GM21515 (cell line): Measurements from ENCODE around the gene GPR25.
A peak's percentile ranks its signal among the peaks of the same experiment; 100 is the strongest.

Experiments used
- ATAC-seq: cut with Tn5 transposase; IDR thresholded peaks from one replicate; pipeline ENCODE4 v1.9.1; 2021; ENCODE audit not compliant: unreplicated experiment

The GPR25 gene

DNA sequence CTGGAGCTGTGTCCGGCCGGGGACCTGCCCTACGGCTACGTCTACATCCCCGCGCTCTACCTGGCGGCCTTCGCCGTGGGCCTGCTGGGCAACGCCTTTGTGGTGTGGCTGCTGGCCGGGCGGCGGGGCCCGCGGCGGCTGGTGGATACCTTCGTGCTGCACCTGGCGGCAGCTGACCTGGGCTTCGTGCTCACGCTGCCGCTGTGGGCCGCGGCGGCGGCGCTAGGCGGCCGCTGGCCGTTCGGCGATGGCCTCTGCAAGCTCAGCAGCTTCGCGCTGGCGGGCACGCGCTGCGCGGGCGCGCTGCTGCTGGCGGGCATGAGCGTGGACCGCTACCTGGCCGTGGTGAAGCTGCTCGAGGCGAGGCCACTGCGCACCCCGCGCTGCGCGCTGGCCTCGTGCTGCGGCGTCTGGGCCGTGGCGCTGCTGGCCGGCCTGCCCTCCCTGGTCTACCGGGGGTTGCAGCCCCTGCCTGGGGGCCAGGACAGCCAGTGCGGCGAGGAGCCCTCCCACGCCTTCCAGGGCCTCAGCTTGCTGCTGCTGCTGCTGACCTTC is 412 bp downstream of the GPR25 start:
- no peak for ATAC-seq

DNA sequence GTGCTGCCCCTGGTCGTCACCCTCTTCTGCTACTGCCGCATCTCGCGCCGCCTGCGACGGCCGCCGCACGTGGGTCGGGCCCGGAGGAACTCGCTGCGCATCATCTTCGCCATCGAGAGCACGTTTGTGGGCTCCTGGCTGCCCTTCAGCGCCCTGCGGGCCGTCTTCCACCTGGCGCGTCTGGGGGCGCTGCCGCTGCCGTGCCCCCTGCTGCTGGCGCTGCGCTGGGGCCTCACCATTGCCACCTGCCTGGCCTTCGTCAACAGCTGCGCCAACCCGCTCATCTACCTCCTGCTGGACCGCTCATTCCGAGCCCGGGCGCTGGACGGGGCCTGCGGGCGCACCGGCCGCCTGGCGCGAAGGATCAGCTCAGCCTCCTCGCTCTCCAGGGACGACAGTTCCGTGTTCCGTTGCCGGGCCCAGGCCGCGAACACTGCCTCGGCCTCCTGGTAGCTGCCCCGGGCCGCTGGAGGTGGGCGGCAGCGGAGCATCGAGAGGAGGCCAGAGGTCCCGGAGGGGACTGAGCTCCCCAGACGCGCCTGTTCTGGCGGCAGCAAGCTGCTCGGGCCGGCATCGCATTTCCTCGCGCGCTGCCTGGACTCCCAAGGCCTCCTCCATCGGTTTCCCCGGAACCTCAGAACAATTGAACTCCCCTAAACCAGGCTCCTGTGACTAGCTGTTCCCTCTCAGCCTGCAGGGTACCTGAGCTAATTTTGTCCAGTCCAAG is 1.1 kb downstream of the GPR25 start:
- no peak for ATAC-seq

- no peak for ATAC-seq
Observed at GRCh38 chr1:200874694-200875093, 1.9 kb downstream of the GPR25 start.

DNA sequence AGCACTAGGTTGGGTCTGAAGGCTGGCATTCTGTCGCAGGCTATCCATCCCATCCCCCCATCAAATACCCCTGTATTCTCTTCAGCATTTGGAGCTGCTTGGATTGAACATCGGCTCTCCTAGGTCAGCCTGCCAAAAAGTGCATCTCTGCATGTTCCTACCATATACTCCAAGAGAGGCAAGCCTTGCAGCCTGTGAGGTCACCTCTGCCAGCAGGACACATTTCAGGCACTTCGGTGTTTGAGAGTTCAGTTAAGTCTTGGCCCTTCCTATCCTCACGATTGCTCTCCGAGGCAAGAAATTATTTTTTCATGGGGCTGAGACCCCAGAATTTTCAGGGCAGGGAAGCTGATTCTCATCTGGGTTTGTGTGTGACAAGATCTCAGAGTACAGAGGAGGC is 2.6 kb downstream of the GPR25 start:
- no peak for ATAC-seq

GRCh38 chr1:200877010-200877409 is 4.2 kb downstream of the GPR25 start:
- ATAC-seq: no peak

GRCh38 chr1:200877839-200878551 is 5.2 kb downstream of the GPR25 start:
- no peak for ATAC-seq

DNA sequence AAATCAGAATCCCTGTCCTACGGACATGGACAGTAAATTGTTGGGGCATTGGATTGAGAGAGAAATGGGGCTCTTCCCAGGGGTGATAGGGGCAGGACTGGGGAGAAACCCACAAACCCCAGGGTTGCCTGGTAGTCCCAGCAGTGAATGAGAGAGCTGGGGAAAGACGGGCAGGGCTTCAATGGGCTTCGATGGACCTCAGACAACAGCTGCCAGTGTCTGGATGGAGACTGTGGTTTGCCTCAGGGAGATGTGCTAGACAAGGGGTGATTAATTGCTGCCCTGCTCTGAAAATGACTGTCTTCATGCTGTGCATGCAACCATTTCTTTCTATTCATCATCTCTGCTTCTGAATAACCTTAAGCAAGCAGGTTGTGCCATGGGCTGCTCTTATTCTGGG is 7.4 kb downstream of the GPR25 start:
- peak; percentile 54 for ATAC-seq

- ATAC-seq: no peak
Observed at GRCh38 chr1:200883118-200883517, 10.3 kb downstream of the GPR25 start.

DNA sequence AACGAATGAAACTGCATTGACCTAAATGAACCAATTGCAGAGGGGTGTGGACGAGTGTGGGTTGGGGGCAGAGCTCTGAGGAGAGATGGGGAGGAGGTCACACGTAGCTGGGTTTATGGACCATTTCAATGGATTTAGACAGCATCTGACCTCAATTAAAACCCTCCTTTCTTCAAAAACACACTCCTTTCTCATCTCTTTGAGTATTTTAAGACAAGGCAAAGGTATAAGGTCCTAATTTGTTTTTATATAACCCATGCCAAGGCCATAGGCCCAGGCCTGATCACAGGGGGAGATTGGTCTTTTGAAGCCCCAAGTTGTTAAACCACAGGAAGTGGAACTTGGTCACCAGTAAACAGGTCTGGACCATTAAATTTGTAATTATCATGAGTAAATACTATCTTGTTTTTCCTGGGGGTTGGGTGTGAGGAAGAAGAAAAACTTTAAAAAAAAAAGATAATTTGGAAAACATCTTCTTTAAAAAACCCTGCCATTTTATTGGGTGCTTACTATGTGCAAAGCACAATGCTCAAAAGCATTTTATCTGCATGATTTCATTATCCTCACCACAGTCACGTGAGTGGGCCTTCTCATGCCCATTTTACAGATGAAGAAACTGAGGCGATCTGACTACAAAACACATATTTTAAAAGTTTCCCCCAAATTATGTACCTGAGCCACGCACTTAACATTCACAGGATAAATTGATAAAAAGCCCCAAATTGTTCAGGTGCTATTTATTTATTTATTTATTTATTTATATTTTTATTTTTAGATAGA is 13.0 kb downstream of the GPR25 start:
- ATAC-seq: no peak

DNA sequence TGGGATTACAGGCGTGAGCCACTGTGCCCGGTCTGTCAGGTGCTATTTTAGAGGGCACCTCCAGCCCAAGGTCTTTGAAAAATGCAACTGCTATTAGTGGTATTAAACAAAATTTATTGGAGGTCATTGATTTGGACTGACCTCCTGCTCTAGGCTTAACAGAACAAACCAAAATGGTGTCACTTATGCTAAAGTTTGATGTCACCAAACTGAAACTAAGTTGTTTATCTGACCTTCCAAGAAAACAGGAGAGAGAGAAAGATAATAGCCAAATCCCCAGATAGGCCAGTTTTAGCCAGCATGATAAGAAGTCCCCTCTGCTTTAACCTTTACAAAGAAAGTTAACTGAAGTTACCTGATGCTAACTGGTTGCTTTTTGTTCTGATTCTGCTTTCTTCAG is 13.8 kb downstream of the GPR25 start:
- ATAC-seq: no peak

DNA sequence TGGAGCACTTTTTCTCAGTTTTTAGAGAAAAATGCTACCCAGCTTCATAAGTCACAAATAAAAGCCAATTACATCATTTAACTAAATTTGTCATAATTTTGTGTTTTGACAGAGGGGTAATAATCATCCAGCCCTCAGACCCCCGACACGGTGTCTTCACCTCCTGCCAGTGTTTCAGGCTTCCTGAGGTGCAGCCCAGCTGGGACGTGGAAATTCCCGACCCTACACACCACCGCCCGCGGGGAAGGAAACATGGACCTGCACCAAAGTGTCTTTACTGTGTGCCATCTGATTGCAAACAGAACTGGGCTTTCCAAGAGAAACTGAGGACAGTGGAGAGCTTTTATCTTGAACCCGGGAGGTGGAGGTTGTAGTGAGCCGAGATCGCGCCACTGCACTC is 14.3 kb downstream of the GPR25 start:
- no peak for ATAC-seq

DNA sequence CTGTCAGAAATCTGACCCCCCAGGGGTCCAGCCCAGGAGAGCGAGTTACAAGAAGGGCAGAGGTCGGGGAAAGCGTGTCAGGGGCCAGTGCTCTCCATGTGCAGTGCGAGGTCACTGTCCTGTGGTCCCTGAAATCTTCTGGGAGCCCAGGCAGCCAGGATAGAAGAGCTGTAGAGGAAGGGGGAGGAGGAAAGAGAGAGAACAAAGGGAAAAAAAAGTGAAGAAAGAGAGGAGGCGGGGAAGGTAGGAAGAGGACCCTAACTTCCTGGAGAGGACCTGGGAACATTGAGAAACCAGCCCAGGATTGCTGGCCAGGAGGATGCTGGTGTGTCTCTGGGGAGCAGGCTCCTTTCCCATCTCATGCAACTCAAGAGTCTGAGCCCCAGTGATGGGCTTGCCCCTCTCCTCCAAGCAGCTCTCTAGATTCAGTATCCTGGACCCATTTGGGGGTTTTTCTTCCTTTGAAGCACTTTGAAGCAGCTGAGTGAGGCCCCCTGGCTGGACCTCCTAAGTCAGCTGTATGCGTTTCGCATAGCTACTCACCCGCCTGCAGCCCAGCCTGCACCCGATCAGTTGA is 15.1 kb downstream of the GPR25 start:
- ATAC-seq: no peak

DNA sequence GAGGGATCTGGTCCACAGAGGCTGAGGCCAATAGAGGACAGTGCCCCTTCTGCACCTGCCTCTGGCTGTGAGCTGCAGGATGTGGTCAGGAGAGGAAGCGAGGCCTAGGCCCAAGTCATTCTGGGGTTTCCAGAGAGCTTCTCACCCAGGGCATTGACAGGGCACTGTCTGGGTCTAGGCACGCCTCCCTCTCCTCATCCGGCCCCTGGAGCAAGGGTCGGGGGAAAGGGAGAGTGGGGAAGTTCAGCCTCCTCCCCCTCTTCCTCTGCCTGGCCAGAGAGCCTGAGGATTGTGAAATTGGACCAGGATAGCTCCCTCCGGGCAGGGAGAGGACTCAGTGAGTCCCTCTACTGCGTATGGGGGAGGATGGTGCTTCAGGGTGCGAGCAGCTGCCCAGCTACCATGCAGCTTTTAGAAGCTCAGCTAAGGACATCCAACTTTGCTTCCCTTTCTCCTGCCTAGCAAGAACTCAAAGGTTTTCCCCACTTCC is 15.6 kb downstream of the GPR25 start:
- peak; percentile 87 for ATAC-seq

DNA sequence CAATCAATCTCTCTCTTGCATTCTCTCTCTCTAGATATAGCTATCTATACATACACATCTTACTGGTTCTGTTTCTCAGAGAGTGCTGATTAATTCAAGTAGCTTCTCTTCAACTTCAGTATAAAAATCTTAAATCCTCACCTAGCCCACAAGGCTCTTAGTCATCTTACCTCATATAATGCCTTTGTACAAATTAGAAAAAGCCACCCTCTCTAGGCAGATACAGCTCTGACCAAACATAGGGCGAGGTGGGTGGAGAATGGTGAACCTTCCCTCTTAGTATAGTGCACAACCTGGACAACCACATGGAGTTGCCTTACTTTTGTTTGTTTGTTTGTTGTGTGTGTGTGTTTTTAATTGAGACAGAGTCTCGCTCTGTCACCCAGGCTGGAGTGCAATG is 16.8 kb downstream of the GPR25 start:
- no peak for ATAC-seq

DNA sequence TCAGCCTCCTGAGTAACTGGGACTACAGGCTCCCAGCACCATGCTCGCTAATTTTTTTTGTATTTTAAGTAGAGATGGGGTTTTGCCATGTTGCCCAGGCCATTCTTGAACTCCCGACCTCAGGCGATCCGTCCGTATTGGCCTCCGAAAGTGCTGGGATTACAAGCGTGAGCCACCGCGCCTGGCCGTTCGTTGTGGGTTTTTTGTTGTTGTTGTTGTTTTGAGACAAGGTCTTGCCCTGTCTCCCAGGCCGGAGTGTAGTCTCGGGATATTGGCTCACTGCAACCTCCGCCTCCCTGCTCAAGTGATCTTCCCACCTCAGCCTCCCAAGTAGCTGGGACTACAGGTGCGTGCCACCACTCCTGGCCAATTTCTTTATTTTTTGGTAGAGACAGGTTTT is 17.2 kb downstream of the GPR25 start:
- no peak for ATAC-seq

- ATAC-seq: no peak
Observed at GRCh38 chr1:200890818-200891773, 18.3 kb downstream of the GPR25 start.

GRCh38 chr1:200891774-200892157 is 19.0 kb downstream of the GPR25 start:
- no peak for ATAC-seq

DNA sequence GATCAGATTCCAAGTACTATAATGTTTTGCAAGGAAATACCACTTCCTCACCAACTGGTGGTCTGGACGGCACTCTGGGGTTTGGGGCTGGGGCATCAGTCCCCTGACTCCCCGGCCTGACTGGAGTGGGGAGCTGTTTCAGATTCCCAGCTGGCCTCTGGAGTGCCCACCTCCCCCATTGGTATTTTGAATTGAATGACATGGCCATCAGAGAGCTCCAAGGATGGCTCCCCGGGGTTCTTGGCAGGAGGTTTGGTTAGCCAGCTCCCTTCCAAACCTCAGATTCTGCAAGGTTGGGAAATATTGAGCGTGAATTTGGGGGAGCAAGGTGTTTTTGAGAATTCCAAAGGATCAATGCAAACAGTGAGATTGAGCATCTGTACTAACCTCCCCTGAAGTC is 19.8 kb downstream of the GPR25 start:
- no peak for ATAC-seq

GRCh38 chr1:200892958-200893357 is 20.2 kb downstream of the GPR25 start:
- ATAC-seq: no peak

DNA sequence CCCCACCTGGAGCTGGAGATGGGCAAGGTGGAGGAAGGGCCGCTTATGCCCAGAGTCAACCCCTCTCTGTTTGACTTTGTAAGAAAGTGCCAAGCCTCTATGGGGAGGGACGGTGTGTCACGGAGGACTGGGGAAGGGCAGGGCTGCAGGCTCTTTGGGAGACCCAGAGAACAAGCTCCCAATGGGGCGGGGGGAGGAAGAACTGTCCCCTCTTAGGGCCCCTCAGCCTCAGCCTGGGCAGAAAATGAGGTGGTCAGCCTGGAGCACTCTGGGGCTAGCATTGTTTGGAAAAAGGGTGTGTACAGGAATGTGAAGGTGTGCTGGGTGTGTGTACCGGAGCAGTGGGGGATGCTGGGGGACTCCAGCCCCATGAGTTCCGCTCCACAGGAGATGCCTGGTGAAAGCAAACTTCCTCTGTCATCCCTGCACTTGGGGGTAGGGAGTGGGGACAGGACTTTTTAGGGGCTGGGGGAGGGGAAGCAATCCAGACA is 20.7 kb downstream of the GPR25 start:
- ATAC-seq: no peak
